Breast epithelium (tissue), 4 donors: ENCODE data around the gene FCHSD2. TPM values are rescaled to one million over a fixed set of nuclear protein-coding genes. Genes with fewer than 3 reads are reported as not detected.

Experiments used
- DNase-seq, 2 donors: peaks; one replicate each; pipeline ENCODE4 v3.0.0-alpha.2; 2019; ENCODE audit warnings: low spot score in 2 of 2
- H3K27ac ChIP-seq, 2 donors: fragments of 200-600 bp; sonication (generic) in 1 of 2; one replicate each; pipeline ENCODE4 v1.5.1; 2016 to 2019; ENCODE audit warnings: mild to moderate bottlenecking in 1 of 2
- H3K27me3 ChIP-seq, 2 donors: fragments of 200-600 bp; sonication (generic) in 1 of 2; one replicate each; pipeline versions ENCODE4 v1.5.1 to v1.6.0; 2017 to 2019; ENCODE audit warnings: control low read depth in 1 of 2, mild to moderate bottlenecking in 1 of 2
- H3K36me3 ChIP-seq: fragments of 200-600 bp; one replicate; pipeline ENCODE4 v1.5.1; 2019
- H3K4me1 ChIP-seq, 2 donors: fragments of 200-600 bp; sonication (generic); one replicate each; pipeline ENCODE4 v1.5.1; 2016 to 2019; ENCODE audit warnings: control low read depth in 1 of 2
- H3K4me3 ChIP-seq, 3 donors: fragments of 200-600 bp; sonication (generic); 1 replicate in 2 of 3; 2 replicates in 1 of 3; pipeline ENCODE4 v1.5.1; 2016 to 2019; ENCODE audit warnings: mild to moderate bottlenecking in 3 of 3, moderate library complexity in 2 of 3
- H3K9me3 ChIP-seq, 2 donors: fragments of 200-600 bp; sonication (generic) in 1 of 2; one replicate each; pipeline ENCODE4 v1.5.1; 2016 to 2019; ENCODE audit warnings: control low read depth in 1 of 2
- POLR2A ChIP-seq: fragments of 450-650 bp; IDR thresholded peaks from one replicate; pipeline ENCODE4 v1.6.1; 2016; ENCODE audit warnings: antibody characterized with exemption, mild to moderate bottlenecking, moderate library complexity
- POLR2AphosphoS5 ChIP-seq, 3 donors: sonication (generic); formaldehyde crosslinking; IDR thresholded peaks; one replicate each; pipeline ENCODE4 v1.6.1; 2017; ENCODE audit warnings: antibody characterized with exemption in 3 of 3
- intact Hi-C: fragments of 100-400 bp; cut with DNase I; formaldehyde crosslinking; loops from one replicate; pipeline ENCODE4 v1.15.1; 2023; ENCODE audit warnings: low total_unique reads
- total RNA-seq, 3 donors: library from RNA; depleted of rRNA; stranded (reverse); fragments of >200 nt; gene quantifications; one replicate each; pipeline ENCODE4 v1.1.0, GENCODE V29; 2016
- TF ChIP-seq, protein P1 (sequence below), 3 donors: fragments of 450-650 bp; IDR thresholded peaks; one replicate each; pipeline ENCODE4 v1.5.1; 2016 to 2017; ENCODE audit warnings: antibody characterized with exemption in 3 of 3, mild to moderate bottlenecking in 3 of 3, moderate library complexity in 3 of 3

Gene FCHSD2
- total RNA-seq, 3 donors from 2014 or later = 15.5 to 23.4 (median 19.0) TPM

DNA sequence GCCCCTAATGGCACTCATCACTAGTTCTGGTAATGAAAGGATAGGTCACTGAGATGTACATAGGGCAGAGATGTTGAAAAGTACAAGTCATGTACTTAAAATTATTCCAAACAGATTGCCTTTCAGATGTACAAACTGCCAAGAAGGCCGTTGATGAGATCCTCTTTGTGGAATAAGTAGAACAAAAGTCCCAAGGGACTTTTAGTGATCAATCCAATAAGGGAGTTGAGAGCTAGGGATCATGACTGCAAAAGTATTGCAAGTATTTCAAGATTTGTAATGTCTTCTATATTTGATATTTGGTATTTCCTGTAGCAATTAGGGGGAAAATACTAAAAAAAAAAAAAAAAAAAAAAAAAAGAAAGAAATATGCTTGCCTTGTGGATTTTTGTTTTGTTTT is 245.7 kb downstream of the FCHSD2 start:
- Histone ChIP-seq H3K4me1 (no peaks in the 10 kb centered on the region), H3K4me3 (no peak overlapping the region), H3K36me3 (no peaks in the 10 kb centered on the region), H3K27me3 (no peaks in the 10 kb centered on the region), H3K27ac (no peak overlapping the region), H3K9me3 (no peaks in the 10 kb centered on the region)
- intact Hi-C loops = no loop called here
- no peak for TF ChIP-seq POLR2A
- TF ChIP-seq POLR2AphosphoS5 (IDR thresholded peaks at IDR 0.05) = no peak
- TF ChIP-seq, protein P1, sequence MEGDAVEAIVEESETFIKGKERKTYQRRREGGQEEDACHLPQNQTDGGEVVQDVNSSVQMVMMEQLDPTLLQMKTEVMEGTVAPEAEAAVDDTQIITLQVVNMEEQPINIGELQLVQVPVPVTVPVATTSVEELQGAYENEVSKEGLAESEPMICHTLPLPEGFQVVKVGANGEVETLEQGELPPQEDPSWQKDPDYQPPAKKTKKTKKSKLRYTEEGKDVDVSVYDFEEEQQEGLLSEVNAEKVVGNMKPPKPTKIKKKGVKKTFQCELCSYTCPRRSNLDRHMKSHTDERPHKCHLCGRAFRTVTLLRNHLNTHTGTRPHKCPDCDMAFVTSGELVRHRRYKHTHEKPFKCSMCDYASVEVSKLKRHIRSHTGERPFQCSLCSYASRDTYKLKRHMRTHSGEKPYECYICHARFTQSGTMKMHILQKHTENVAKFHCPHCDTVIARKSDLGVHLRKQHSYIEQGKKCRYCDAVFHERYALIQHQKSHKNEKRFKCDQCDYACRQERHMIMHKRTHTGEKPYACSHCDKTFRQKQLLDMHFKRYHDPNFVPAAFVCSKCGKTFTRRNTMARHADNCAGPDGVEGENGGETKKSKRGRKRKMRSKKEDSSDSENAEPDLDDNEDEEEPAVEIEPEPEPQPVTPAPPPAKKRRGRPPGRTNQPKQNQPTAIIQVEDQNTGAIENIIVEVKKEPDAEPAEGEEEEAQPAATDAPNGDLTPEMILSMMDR (IDR thresholded peaks at IDR 0.05) = no peak
- DNase-seq = no peak

DNA sequence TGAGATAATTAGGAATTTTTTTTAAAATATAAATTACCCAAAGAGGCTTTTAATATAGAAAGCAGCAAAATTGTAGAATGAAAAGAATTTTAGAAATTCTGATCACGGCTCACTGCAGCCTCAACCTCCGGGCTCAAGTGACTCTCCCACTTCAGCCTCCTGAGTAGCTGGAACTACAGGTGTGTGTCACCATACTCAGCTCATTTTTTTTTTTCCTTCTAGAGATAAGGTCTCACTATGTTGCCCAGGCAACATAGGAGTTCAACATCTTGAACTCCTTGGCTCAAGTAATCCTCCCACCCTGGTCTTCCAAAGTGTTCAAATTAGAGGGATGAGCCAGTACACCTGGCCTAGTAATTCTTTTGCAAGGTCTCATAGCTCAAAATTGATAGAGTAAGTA is 251.2 kb downstream of the FCHSD2 start:
- no peaks in the 10 kb centered on the region for H3K27me3 ChIP-seq
- H3K27ac ChIP-seq = no peak overlapping the region
- TF ChIP-seq POLR2AphosphoS5 (IDR thresholded peaks at IDR 0.05) = no peak
- TF ChIP-seq POLR2A = no peak
- TF ChIP-seq, protein P1 (IDR thresholded peaks at IDR 0.05) = no peak
- intact Hi-C loops = no loop called here
- H3K4me1 ChIP-seq = no peaks in the 10 kb centered on the region
- no peak overlapping the region for H3K4me3 ChIP-seq
- H3K36me3 ChIP-seq = no peaks in the 10 kb centered on the region
- no peaks in the 10 kb centered on the region for H3K9me3 ChIP-seq
- DNase-seq = no peak

DNA sequence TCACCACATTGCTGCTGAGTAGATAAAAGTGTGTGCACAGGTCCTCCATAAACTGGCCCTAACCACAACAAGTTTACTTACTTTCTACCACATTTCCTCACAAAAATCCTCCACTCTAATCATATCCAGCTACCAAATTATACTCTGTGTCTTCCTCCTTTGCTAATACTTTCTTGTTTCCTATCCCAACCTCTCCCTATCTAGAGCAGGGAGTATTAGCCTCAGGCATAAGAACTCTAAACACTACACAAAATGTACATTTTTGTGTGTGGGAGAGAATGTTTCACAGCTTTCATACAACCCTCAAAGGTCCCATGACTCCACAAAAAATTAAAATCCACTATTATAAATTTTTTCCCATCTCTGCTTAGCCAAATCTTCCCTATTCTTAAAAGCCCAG is 255.5 kb downstream of the FCHSD2 start:
- intact Hi-C loops = no loop called here
- no peak overlapping the region for H3K27ac ChIP-seq
- no peaks in the 10 kb centered on the region for H3K27me3 ChIP-seq
- H3K4me1 ChIP-seq = no peaks in the 10 kb centered on the region
- TF ChIP-seq POLR2A = no peak
- no peak for DNase-seq
- H3K9me3 ChIP-seq = no peaks in the 10 kb centered on the region
- H3K36me3 ChIP-seq = no peaks in the 10 kb centered on the region
- no peak overlapping the region for H3K4me3 ChIP-seq

DNA sequence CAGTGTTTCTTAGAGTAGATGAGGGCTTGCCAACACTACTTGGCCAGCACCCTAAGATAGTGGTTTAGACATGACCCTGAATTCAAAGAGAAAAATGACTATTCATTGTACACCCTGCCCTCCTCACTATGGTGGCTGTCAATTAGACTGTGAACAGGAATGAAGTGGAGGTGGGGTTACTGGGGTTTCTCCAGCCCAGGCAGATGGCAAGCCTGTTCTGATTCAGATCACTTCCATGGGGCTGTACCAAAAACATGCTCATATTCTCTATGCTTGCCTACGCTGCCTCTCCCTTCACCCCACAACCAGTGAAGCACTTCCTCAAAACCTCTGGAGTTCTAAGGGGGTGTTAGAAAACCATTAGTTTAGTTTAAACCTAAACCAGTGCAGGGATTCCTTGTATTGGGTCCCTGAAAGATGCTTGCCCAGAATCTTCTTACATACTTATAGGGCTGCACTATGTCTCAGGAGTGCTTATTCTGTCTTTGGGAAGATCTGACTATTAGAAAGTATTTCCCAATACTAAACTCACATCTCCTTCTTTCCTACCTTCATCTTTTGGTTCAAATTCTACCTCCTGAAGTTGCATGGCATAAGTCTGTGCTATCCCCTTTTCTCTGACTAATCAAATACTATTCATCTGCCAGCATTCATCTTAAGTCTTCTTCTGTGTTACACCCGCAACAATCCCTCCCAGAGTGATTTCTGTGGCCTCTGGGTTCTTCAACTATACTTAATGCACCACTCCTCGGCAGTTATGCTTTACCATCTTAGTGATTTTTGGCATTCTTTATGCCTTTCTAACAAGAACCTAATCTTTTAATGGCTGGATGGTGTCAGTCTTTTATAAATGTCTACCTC is 256.1 kb downstream of the FCHSD2 start:
- Histone ChIP-seq H3K36me3 (no peaks in the 10 kb centered on the region), H3K9me3 (no peaks in the 10 kb centered on the region)
- TF ChIP-seq, protein P1 (IDR thresholded peaks at IDR 0.05) = no peak
- TF ChIP-seq POLR2A (no peak), POLR2AphosphoS5 (IDR thresholded peaks at IDR 0.05) (no peak)

DNA sequence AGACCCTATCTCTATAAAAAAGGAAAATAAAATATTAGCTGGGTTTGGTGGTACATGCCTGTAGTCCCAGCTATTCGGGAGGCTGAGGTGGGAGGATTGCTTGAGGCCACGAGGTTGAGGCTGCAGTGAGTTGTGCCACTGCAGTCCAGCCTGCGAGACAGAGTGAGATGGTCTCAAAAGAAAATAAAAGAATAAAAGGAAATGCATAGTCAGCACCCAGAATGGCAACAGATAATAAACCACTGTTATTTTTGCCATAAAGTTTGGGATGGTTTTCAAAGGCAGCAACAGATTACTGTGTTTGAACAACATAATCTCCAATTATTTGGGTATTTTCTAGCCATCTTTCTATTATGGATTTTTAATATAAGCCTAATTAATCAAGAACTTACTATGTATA is 266.0 kb downstream of the FCHSD2 start:
- Histone ChIP-seq H3K4me1 (no peaks in the 10 kb centered on the region), H3K4me3 (no peak overlapping the region), H3K27me3 (no peaks in the 10 kb centered on the region), H3K27ac (no peak overlapping the region), H3K9me3 (no peaks in the 10 kb centered on the region), H3K36me3 (no peaks in the 10 kb centered on the region)
- DNase-seq = no peak
- no peak for TF ChIP-seq POLR2AphosphoS5 (IDR thresholded peaks at IDR 0.05)
- TF ChIP-seq POLR2A = no peak
- TF ChIP-seq, protein P1 (IDR thresholded peaks at IDR 0.05) = no peak
- intact Hi-C loops = no loop called here

More for the DNA sequence above, 256.1 kb downstream of the FCHSD2 start:
- intact Hi-C loops = no loop called here
- no peaks in the 10 kb centered on the region for H3K27me3 ChIP-seq
- DNase-seq = no peak
- H3K27ac ChIP-seq = no peak overlapping the region
- no peaks in the 10 kb centered on the region for H3K4me1 ChIP-seq
- no peak overlapping the region for H3K4me3 ChIP-seq
